ENCODE measurements around the gene OLIG2.

Gene OLIG2

DNA sequence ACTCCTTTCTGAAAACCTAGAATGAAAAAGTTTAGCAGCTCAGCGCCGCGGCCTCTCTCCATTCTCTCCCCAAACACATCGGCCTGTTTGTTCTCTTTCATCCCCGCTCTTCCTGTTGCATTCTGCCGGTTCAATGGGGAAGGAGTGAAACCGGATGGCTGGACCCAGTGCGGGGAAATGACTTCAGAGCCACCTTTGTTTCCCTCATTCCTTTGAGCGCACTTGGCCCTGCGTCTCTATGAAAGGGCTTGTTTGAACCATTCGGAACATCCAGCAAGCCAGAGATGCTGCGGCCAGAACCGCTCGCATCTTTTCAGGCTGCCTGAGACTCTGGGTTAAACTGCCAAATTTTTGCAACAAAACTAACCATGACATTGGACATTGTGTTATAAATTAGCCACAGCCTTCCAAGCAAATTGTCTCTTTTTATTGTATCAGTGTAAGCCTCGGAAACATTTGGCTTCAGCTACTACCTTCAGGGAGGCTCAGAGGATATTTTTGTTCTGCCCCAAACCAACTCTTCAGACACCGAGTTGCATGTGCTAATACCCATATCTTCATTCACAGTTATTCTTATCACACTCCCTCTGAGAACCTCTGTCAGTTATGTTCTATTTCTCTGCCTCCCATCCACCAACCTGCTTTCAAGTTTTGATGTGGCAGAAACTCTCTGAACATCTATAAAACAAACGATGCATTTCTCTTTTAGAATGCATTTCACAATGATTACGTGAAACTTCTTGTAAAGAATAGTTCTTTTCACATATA, 39.1 kb downstream of the OLIG2 start:
- DNase-seq (ENCODE audit: low read depth in 2 of 2): no peak

DNA sequence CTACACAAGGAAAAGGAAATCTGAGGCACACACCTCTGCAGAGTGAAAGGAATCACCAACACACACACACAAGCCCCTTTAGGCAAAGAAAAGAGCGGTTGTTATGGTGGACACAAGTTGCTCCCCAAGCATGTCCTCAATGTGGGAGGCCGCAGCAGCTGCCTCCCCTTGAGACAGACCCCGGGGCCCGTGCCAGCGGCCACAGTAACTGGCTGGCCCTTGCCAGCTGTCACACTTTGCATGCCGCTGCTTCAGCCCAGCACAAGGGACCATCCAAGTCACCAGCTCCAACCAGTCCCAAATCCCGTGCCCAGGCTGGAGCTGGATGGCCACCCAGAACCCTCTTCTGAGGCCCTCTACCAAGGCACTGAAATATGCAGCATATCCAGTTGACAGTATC, 41.3 kb downstream of the OLIG2 start:
- no peak for DNase-seq (ENCODE audit: low read depth in 2 of 2)

DNA sequence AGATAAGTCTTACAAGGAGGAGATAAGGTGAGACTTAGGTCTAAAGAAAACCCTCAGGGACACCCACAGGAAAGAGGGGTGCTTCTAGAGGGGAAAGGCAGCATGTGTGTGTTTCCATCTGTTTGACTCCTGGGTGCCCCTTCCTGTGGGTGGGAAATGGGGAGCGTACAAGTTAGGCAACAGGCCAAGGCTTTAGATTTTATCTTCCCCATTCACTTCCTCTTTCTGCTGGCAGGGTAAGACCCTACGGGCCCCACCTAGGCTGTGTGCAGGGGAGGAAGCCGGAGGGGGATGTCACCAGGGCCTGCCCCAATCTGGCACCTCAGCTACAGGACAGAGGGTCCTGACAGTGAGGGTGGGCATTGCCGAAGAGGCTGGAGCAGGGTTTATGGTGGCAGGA, 41.7 kb downstream of the OLIG2 start:
- no peak for DNase-seq (ENCODE audit: low read depth in 2 of 2)

DNA sequence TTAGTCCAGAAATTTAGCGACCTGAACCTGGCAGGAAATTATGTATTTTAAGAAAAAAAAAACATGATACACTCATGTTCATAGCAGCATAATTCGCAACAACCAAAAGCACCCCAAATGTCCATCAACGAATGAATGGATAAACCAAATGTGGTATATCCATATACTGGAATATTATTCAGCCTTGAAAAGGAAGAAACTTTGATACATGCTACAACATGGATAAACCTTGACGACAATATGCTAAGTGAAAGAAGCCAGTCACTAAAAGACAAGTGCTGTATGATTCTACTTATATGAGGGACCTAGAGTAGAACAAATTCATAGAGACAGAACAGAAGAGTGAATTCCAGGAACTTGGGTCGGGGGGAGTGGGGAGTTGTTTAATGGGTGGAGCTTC, 43.5 kb downstream of the OLIG2 start:
- DNase-seq (ENCODE audit: low read depth in 2 of 2): no peak

DNA sequence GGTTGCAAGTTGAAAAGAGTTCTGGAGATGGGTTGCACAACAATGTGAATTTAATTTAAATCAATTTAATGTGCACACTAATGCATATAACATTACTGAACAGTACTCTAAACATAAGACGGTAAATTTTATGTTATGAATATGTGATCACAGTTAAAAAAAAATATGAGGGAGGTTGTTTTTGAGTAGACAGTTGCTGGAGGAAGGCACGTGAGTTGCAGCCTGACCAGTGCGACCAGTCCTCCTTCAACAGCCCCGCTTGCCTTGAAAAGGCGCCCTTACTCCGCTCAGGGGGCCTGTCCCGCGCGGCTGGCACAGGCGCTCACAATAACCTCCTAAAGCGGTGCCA, 43.9 kb downstream of the OLIG2 start:
- no peak for DNase-seq (ENCODE audit: low read depth in 2 of 2)

DNA sequence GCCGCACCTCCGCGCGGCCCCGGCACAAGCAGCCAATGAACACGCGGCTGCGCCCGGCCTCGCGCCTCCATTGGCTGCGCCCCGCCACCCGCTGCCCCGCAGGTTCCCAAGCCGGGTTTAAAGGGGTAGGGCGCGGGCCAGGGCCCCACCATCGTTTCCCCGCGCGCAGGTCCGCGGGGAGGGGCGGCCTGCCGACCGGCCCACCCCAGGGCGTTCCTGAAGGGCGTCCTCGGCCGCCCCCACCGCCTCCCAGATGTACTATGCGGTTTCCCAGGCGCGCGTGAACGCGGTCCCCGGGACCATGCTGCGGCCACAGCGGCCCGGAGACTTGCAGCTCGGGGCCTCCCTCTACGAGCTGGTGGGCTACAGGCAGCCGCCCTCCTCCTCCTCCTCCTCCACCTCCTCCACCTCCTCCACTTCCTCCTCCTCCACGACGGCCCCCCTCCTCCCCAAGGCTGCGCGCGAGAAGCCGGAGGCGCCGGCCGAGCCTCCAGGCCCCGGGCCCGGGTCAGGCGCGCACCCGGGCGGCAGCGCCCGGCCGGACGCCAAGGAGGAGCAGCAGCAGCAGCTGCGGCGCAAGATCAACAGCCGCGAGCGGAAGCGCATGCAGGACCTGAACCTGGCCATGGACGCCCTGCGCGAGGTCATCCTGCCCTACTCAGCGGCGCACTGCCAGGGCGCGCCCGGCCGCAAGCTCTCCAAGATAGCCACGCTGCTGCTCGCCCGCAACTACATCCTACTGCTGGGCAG, 44.4 kb downstream of the OLIG2 start, which contains the start of gene OLIG1:
Gene OLIG1 (plus strand): TSS at position 148 of the 750 bp plus-strand sequence. CDS start 106 bp downstream, at position 254.
- peak in 1 of 2 donors; percentile 25 for DNase-seq (ENCODE audit: low read depth in 2 of 2)

DNA sequence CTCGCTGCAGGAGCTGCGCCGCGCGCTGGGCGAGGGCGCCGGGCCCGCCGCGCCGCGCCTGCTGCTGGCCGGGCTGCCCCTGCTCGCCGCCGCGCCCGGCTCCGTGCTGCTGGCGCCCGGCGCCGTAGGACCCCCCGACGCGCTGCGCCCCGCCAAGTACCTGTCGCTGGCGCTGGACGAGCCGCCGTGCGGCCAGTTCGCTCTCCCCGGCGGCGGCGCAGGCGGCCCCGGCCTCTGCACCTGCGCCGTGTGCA, 44.9 kb downstream of the OLIG2 start:
- no peak for DNase-seq (ENCODE audit: low read depth in 2 of 2)

DNA sequence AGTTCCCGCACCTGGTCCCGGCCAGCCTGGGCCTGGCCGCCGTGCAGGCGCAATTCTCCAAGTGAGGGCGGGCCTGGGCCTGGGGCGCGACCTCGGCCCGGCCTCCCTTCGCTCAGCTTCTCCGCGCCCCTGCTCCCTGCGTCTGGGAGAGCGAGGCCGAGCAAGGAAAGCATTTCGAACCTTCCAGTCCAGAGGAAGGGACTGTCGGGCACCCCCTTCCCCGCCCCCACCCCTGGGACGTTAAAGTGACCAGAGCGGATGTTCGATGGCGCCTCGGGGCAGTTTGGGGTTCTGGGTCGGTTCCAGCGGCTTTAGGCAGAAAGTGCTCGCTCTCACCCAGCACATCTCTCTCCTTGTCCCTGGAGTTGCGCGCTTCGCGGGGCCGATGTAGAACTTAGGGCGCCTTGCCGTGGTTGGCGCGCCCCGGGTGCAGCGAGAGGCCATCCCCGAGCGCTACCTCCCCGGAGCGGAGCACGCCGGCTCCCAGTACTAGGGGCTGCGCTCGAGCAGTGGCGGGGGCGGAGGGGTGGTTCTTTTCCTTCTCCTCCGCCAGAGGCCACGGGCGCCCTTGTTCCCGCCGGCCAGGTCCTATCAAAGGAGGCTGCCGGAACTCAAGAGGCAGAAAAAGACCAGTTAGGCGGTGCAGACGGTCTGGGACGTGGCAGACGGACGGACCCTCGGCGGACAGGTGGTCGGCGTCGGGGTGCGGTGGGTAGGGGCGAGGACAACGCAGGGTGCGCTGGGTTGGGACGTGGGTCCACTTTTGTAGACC, 45.4 kb downstream of the OLIG2 start:
- DNase-seq (ENCODE audit: low read depth in 2 of 2): no peak

DNA sequence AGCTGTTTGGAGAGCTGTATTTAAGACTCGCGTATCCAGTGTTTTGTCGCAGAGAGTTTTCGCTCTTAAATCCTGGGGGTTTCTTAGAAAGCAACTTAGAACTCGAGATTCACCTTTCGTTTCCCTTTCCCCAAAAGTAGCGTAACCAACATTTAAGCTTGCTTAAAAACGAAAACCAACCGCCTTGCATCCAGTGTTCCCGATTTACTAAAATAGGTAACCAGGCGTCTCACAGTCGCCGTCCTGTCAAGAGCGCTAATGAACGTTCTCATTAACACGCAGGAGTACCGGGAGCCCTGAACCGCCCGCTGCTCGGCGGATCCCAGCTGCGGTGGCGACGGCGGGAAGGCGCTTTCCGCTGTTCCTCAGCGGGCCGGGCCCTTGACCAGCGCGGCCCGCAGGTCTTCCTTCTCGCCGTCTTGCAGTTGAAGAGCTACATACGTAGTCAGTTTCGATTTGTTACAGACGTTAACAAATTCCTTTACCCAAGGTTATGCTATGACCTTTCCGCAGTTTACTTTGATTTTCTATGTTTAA, 46.1 kb downstream of the OLIG2 start:
- no peak for DNase-seq (ENCODE audit: low read depth in 2 of 2)

DNA sequence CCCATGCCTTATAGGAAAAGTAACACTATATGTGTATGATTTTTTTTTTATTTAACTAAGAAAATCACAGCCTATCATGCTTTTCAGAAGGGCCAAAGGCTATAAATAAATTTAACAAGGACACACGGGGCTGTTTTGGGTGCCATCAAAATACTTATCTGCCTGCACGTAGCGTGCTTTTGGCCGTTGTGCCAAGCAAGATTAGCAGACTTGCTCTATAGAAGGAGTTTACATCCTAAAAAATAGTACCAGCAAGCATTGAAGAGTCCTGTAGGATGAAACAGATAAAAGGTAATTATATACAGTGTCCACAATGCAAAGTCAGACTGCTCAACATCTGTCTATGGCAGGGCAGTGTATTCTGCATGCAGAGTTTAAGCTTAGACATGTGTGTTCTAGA, 47.9 kb downstream of the OLIG2 start:
- no peak for DNase-seq (ENCODE audit: low read depth in 2 of 2)

DNA sequence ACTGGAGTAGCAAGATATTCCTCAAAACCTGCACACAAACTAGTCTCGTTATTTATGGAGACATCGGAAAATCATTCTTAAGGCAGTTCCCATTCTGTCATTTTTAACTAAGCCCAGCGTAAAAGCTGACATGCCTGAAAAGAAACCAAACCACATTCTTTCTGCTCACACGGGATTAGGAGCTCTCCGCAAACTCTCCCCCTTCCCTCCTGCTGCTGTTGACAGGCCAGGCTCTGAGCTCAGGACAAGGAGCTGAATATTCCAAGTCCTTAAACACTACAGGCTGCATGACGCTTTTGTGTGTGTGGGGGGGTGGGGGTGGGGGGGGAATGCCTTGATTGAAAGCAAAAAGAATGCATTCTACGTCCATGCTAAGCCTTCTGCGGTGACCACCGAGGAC, 49.4 kb downstream of the OLIG2 start:
- no peak for DNase-seq (ENCODE audit: low read depth in 2 of 2)

DNA sequence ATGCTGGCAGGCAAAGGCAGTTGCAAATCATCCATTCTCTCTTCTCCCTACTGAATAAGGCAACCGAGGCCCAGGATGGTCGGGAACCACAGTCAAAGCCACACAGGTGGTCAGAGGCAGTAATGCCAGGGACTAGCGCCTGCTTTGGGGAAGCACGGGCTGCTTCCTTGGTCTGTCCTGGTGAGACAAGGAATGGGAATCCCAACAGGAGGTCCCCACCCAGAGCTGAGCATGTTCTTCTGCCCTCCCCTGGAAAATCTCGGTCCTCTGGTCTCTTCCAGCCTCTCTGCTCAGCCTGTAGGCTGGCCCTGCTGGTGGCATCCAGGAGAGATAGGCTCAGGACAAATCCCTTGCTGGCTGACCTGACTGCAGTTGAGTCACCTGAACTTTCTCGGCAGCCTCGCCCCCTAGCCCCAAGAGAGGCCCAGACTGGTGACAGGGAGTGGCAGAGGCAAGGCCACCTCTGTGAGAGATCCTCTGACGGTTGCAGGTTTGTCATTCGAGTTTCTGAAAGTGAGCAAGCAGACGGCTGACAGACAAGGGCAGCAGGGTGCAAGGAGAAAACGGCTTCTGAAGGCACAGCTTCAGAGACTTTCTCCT, 50.0 kb downstream of the OLIG2 start:
- no peak for DNase-seq (ENCODE audit: low read depth in 2 of 2)

DNA sequence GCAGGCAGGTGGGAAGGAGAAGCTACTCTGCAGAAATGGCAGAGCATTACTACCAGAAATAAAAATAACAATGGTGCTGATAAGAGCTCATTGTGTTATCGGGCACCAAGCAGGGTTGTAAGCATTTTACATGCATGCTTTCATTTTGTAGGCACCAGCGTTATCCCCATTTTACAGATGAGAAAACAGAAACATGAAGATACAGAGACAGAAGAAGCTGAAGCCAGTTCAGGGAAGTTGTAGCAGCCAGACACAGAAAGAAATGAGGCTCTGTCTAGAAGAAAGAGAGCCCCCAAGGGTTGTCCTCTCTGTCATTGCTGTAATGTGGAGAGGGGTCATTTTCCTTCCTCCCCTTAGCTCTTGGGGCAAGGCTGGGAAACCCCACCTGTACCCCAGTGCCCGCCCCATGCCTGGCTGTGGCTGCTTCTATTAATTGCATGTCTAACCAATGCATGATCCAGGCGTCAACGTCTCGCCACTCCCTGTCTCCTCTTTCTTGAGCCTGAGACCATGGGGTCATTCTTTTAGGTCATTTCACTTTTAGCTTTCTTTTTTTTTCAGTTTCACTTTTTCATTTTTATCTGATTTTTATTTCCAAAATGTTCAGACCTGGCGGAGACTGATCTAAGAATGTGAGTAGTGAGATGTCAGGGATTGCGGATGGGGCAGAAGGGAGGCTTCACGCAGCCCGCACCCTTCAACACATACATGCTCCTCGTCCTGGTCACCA, 51.0 kb downstream of the OLIG2 start:
- DNase-seq (ENCODE audit: low read depth in 2 of 2): no peak
